ENCODE data around the gene ROBO3. TPM values are rescaled to one million over a fixed set of nuclear protein-coding genes. Genes with fewer than 3 reads are reported as not detected.
A peak's percentile ranks its signal among the peaks of the same experiment; 100 is the strongest.

The ROBO3 gene
- total RNA-seq, 2 experiments from 2014 or later = 12.0 to 12.1 TPM

GRCh38 chr11:124892146-124892545, 26.9 kb downstream of the ROBO3 start:
- CTCF ChIA-PET = interaction anchor here (0.9 kb wide), 1 partner anchor 16 kb away, joined by 3 read pairs; no protein-coding TSS in a partner anchor
- H3K9me3 Mint-ChIP-seq = no peaks in the 10 kb centered on the region

GRCh38 chr11:124892750-124893454, 27.7 kb downstream of the ROBO3 start:
- H3K27me3 Mint-ChIP-seq = peaks cover 5% of the 10 kb centered on the region
- H3K27ac Mint-ChIP-seq = no peak overlapping the region
- H3K36me3 Mint-ChIP-seq (ENCODE audit: low read depth) = no peaks in the 10 kb centered on the region
- H3K9me3 Mint-ChIP-seq = no peaks in the 10 kb centered on the region
- DNase-seq = peak; percentile 5
- H3K4me1 Mint-ChIP-seq = peaks cover 7% of the 10 kb centered on the region
- ChIA-PET POLR2A (interaction anchor here (0.5 kb wide), 1 partner anchor 60 kb away, joined by 6 read pairs; no protein-coding TSS in a partner anchor), CTCF (interaction anchor here (0.9 kb wide), 1 partner anchor 16 kb away, joined by 3 read pairs; no protein-coding TSS in a partner anchor)
- no peak overlapping the region for H3K4me3 Mint-ChIP-seq

More at GRCh38 chr11:124892146-124892545, 26.9 kb downstream of the ROBO3 start:
- no peaks in the 10 kb centered on the region for H3K36me3 Mint-ChIP-seq (ENCODE audit: low read depth)
- no peaks in the 10 kb centered on the region for H3K4me1 Mint-ChIP-seq
- no peak overlapping the region for H3K4me3 Mint-ChIP-seq
- no peak overlapping the region for H3K27ac Mint-ChIP-seq
- POLR2A ChIA-PET = interaction anchor here (0.5 kb wide), 1 partner anchor 60 kb away, joined by 6 read pairs; no protein-coding TSS in a partner anchor
- DNase-seq = peak; percentile 1
- peaks cover 5% of the 10 kb centered on the region for H3K27me3 Mint-ChIP-seq

- DNase-seq = peak; percentile 4
- Mint-ChIP-seq H3K36me3 (ENCODE audit: low read depth) (no peaks in the 10 kb centered on the region), H3K4me1 (peaks cover 10% of the 10 kb centered on the region), H3K27ac (peak overlapping the region; percentile 34), H3K4me3 (no peak overlapping the region), H3K27me3 (peaks cover 8% of the 10 kb centered on the region), H3K9me3 (no peaks in the 10 kb centered on the region)
- CTCF ChIA-PET = interaction anchor here (0.7 kb wide), 1 partner anchor 18 kb away, joined by 3 read pairs; no protein-coding TSS in a partner anchor
- POLR2A ChIA-PET = no interaction called here
Measured at GRCh38 chr11:124893781-124894401, 28.7 kb downstream of the ROBO3 start.

- CTCF ChIA-PET = no interaction called here
- Mint-ChIP-seq H3K9me3 (no peaks in the 10 kb centered on the region), H3K4me1 (peaks cover 10% of the 10 kb centered on the region), H3K4me3 (no peak overlapping the region), H3K27ac (no peak overlapping the region), H3K27me3 (peaks cover 9% of the 10 kb centered on the region), H3K36me3 (ENCODE audit: low read depth) (no peaks in the 10 kb centered on the region)
- DNase-seq = no peak
- POLR2A ChIA-PET = no interaction called here
Measured at GRCh38 chr11:124894606-124895430, 29.6 kb downstream of the ROBO3 start.

- no peak overlapping the region for H3K27ac Mint-ChIP-seq
- ChIA-PET POLR2A (no interaction called here), CTCF (no interaction called here)
- H3K4me3 Mint-ChIP-seq = no peak overlapping the region
- H3K27me3 Mint-ChIP-seq = peaks cover 11% of the 10 kb centered on the region
- no peak for DNase-seq
- no peaks in the 10 kb centered on the region for H3K36me3 Mint-ChIP-seq (ENCODE audit: low read depth)
- H3K9me3 Mint-ChIP-seq = no peaks in the 10 kb centered on the region
- H3K4me1 Mint-ChIP-seq = peaks cover 10% of the 10 kb centered on the region
Measured at GRCh38 chr11:124895471-124895971, 30.3 kb downstream of the ROBO3 start.

GRCh38 chr11:124896071-124896750, 31.0 kb downstream of the ROBO3 start:
- H3K9me3 Mint-ChIP-seq = no peaks in the 10 kb centered on the region
- no peak overlapping the region for H3K27ac Mint-ChIP-seq
- H3K27me3 Mint-ChIP-seq = peaks cover 17% of the 10 kb centered on the region
- no peak for DNase-seq
- ChIA-PET POLR2A (no interaction called here), CTCF (no interaction called here)
- H3K36me3 Mint-ChIP-seq (ENCODE audit: low read depth) = no peaks in the 10 kb centered on the region
- peaks cover 10% of the 10 kb centered on the region for H3K4me1 Mint-ChIP-seq
- H3K4me3 Mint-ChIP-seq = no peak overlapping the region

GRCh38 chr11:124896821-124897391, 31.7 kb downstream of the ROBO3 start:
- peak overlapping the region; percentile 33 for H3K27ac Mint-ChIP-seq
- POLR2A ChIA-PET = no interaction called here
- no peak overlapping the region for H3K4me3 Mint-ChIP-seq
- CTCF ChIA-PET = interaction anchor here (1.1 to 1.4 kb wide), 2 partner anchors 20 to 56 kb away, joined by 3 to 7 read pairs; no protein-coding TSS in a partner anchor
- peaks cover 24% of the 10 kb centered on the region for H3K27me3 Mint-ChIP-seq
- H3K4me1 Mint-ChIP-seq = peaks cover 10% of the 10 kb centered on the region
- no peaks in the 10 kb centered on the region for H3K36me3 Mint-ChIP-seq (ENCODE audit: low read depth)
- DNase-seq = no peak
- no peaks in the 10 kb centered on the region for H3K9me3 Mint-ChIP-seq

GRCh38 chr11:124897674-124898262, 32.5 kb downstream of the ROBO3 start, which contains the start of gene ROBO4:
TSS of gene ROBO4 (minus strand) at chr11:124897865. CDS start at chr11:124897795, 70 bp downstream.
- CTCF ChIA-PET = interaction anchor here (1.1 to 1.4 kb wide), 2 partner anchors 21 to 56 kb away, joined by 3 to 7 read pairs; no protein-coding TSS in a partner anchor
- peaks cover 30% of the 10 kb centered on the region for H3K27me3 Mint-ChIP-seq
- H3K27ac Mint-ChIP-seq = peak within 1 kb of the TSS; percentile 33
- H3K4me1 Mint-ChIP-seq = peaks cover 10% of the 10 kb centered on the region
- no peak for DNase-seq
- no peaks in the 10 kb centered on the region for H3K36me3 Mint-ChIP-seq (ENCODE audit: low read depth)
- H3K4me3 Mint-ChIP-seq = no peak within 1 kb of the TSS
- no peaks in the 10 kb centered on the region for H3K9me3 Mint-ChIP-seq
- POLR2A ChIA-PET = no interaction called here

GRCh38 chr11:124898263-124898680, 33.0 kb downstream of the ROBO3 start:
- no peak for DNase-seq
- Mint-ChIP-seq H3K36me3 (ENCODE audit: low read depth) (no peaks in the 10 kb centered on the region), H3K27ac (no peak overlapping the region), H3K27me3 (peaks cover 32% of the 10 kb centered on the region), H3K4me1 (peaks cover 10% of the 10 kb centered on the region), H3K4me3 (no peak overlapping the region), H3K9me3 (no peaks in the 10 kb centered on the region)
- ChIA-PET CTCF (interaction anchor here (1.4 kb wide), 1 partner anchor 22 kb away, joined by 7 read pairs; no protein-coding TSS in a partner anchor), POLR2A (no interaction called here)

- Mint-ChIP-seq H3K4me1 (peaks cover 10% of the 10 kb centered on the region), H3K27me3 (peaks cover 34% of the 10 kb centered on the region)
- CTCF ChIA-PET = interaction anchor here (1.4 kb wide), 1 partner anchor 22 kb away, joined by 7 read pairs; no protein-coding TSS in a partner anchor
Measured at GRCh38 chr11:124898711-124899110, 33.5 kb downstream of the ROBO3 start.

GRCh38 chr11:124899383-124900145, 34.3 kb downstream of the ROBO3 start:
- POLR2A ChIA-PET = no interaction called here
- Mint-ChIP-seq H3K36me3 (ENCODE audit: low read depth) (no peaks in the 10 kb centered on the region), H3K4me3 (no peak overlapping the region), H3K27ac (no peak overlapping the region), H3K9me3 (no peaks in the 10 kb centered on the region), H3K27me3 (peaks cover 39% of the 10 kb centered on the region), H3K4me1 (peaks cover 10% of the 10 kb centered on the region)
- no peak for DNase-seq
- CTCF ChIA-PET = interaction anchor here (1.1 kb wide), 1 partner anchor 9 kb away, joined by 3 read pairs; no protein-coding TSS in a partner anchor

More at GRCh38 chr11:124898711-124899110, 33.5 kb downstream of the ROBO3 start:
- Mint-ChIP-seq H3K4me3 (no peak overlapping the region), H3K27ac (no peak overlapping the region), H3K36me3 (ENCODE audit: low read depth) (no peaks in the 10 kb centered on the region), H3K9me3 (no peaks in the 10 kb centered on the region)
- POLR2A ChIA-PET = no interaction called here
- no peak for DNase-seq
